B cell (primary cell): ENCODE measurements around the gene SAP30L. TPM values are rescaled to one million over a fixed set of nuclear protein-coding genes. Genes with fewer than 3 reads are reported as not detected.

ENCODE experiments used
- ATAC-seq: fragments of 200-7000 bp; cut with Tn5 transposase; one replicate; pipeline ENCODE4 v1.10.0; 2021; ENCODE audit warnings: low read depth, mild to moderate bottlenecking, moderate number of reproducible peaks, moderate library complexity
- CTCF ChIA-PET: fragments of 350-600 bp; sonication (Branson Sonifier 250); formaldehyde crosslinking; loops from one replicate; lab custom pipeline; 2021; ENCODE audit warnings: antibody characterized with exemption, inconsistent platforms; lab: Charles Lee
- POLR2A ChIA-PET: fragments of 350-600 bp; sonication (Branson Sonifier 250); formaldehyde crosslinking; loops from one replicate; lab custom pipeline; 2021; ENCODE audit warnings: antibody characterized with exemption; lab: Charles Lee
- DNase-seq: peaks from one replicate; pipeline ENCODE4 v3.0.0; 2013
- H2AFZ ChIP-seq: 2 replicates; pipeline ENCODE4 v1.6.1; 2012; ENCODE audit warnings: mild to moderate bottlenecking, low read depth, low read length; ENCODE audit not compliant: insufficient read depth, poor library complexity, severe bottlenecking
- H3K27ac ChIP-seq, 2 donors: 1 replicate in 1 of 2; 2 replicates in 1 of 2; pipeline ENCODE4 v1.5.1; 2012 to 2013; ENCODE audit warnings: low read length in 2 of 2, mild to moderate bottlenecking in 2 of 2, moderate library complexity in 1 of 2
- H3K27me3 ChIP-seq, 4 experiments: fragments of 200-600 bp in 1 of 4; sonication (generic) in 1 of 4; replicated peaks in 1 of 4; 1 replicate in 2 of 4; 2 replicates in 2 of 4; pipeline versions ENCODE4 v1.6.1 to v1.7.0; 2013 to 2016; ENCODE audit warnings: low read length in 3 of 4, mild to moderate bottlenecking in 2 of 4, mixed read lengths in 1 of 4, moderate library complexity in 1 of 4; ENCODE audit not compliant: insufficient read depth in 4 of 4, control insufficient read depth in 3 of 4; ENCODE audit errors: control extremely low read depth in 1 of 4
- H3K36me3 ChIP-seq, 2 experiments: replicated peaks in 1 of 2; 1 replicate in 1 of 2; 2 replicates in 1 of 2; pipeline versions ENCODE4 v1.6.1 to v1.7.1; 2013; ENCODE audit warnings: low read length in 1 of 2; ENCODE audit not compliant: insufficient read depth in 2 of 2, control insufficient read depth in 1 of 2; ENCODE audit errors: control extremely low read depth in 1 of 2, extremely low read depth in 1 of 2
- H3K4me1 ChIP-seq, 2 donors: fragments of 200-600 bp in 1 of 2; sonication (generic) in 1 of 2; 1 replicate in 1 of 2; 2 replicates in 1 of 2; pipeline versions ENCODE4 v1.5.1 to v1.6.1; 2013 to 2017; ENCODE audit warnings: low read length in 2 of 2; ENCODE audit not compliant: control insufficient read depth in 2 of 2, insufficient read depth in 2 of 2
- H3K4me2 ChIP-seq: replicated peaks from 2 replicates; pipeline ENCODE3; 2012; ENCODE audit warnings: mild to moderate bottlenecking, low read depth, low read length; ENCODE audit not compliant: poor library complexity, severe bottlenecking
- H3K4me3 ChIP-seq, 5 experiments: fragments of 200-600 bp in 1 of 5; sonication (generic) in 1 of 5; 1 replicate in 3 of 5; 2 replicates in 2 of 5; pipeline versions ENCODE4 v1.5.1 to v1.7.0; 2011 to 2016; ENCODE audit warnings: low read length in 4 of 5, mild to moderate bottlenecking in 4 of 5, low read depth in 2 of 5, control low read depth in 1 of 5, moderate library complexity in 1 of 5; ENCODE audit not compliant: insufficient read depth in 1 of 5; ENCODE audit errors: control extremely low read depth in 1 of 5, extremely low read depth in 1 of 5
- H3K79me2 ChIP-seq: fragments of 200-600 bp; sonication (generic); one replicate; pipeline ENCODE4 v1.6.0; 2016; ENCODE audit warnings: low read length; ENCODE audit not compliant: control insufficient read depth, insufficient read depth
- H3K9ac ChIP-seq: fragments of 200-600 bp; sonication (generic); 2 replicates; pipeline ENCODE4 v1.6.1; 2017; ENCODE audit warnings: mild to moderate bottlenecking, low read length, moderate library complexity
- H3K9me3 ChIP-seq, 3 donors: one replicate each; pipeline versions ENCODE4 v1.6.1 to v1.7.1; 2013; ENCODE audit warnings: low read length in 2 of 3; ENCODE audit not compliant: control insufficient read depth in 2 of 3, insufficient read depth in 1 of 3; ENCODE audit errors: control extremely low read depth in 1 of 3
- H4K20me1 ChIP-seq: 2 replicates; pipeline ENCODE4 v1.6.0; 2012; ENCODE audit warnings: mild to moderate bottlenecking, low read length; ENCODE audit not compliant: insufficient read depth, control insufficient read depth, poor library complexity, severe bottlenecking
- H3K27ac Mint-ChIP-seq: one replicate; pipeline ENCODE4 v1.8.0; 2021; ENCODE audit warnings: mixed read lengths
- H3K27me3 Mint-ChIP-seq: one replicate; pipeline ENCODE4 v1.8.0; 2021; ENCODE audit warnings: mixed read lengths
- H3K4me1 Mint-ChIP-seq: one replicate; pipeline ENCODE4 v1.8.0; 2021; ENCODE audit warnings: mixed read lengths
- H3K4me3 Mint-ChIP-seq: one replicate; pipeline ENCODE4 v1.8.0; 2021; ENCODE audit warnings: mixed read lengths
- H3K9me3 Mint-ChIP-seq: one replicate; pipeline ENCODE4 v1.8.0; 2022; ENCODE audit warnings: mixed read lengths; ENCODE audit not compliant: insufficient read depth
- EZH2 ChIP-seq: IDR thresholded peaks from 2 replicates; pipeline ENCODE4 v1.6.1; 2012; ENCODE audit warnings: borderline replicate concordance, low read depth, mild to moderate bottlenecking, moderate library complexity, low read length; ENCODE audit not compliant: insufficient read depth, poor library complexity, severe bottlenecking
- WGBS: methylation state at CpG from one replicate; pipeline ENCODE4 v1.1.5; 2013; ENCODE audit warnings: missing lambda C conversion rate; ENCODE audit not compliant: insufficient coverage; 5-methylcytosine and 5-hydroxymethylcytosine counted together
- intact Hi-C: fragments of 100-400 bp; cut with micrococcal nuclease; formaldehyde crosslinking; loops from one replicate; pipeline ENCODE4 v1.10.0; 2022
- polyA plus RNA-seq: library from polyadenylated mRNA; depleted of rRNA; stranded (reverse); fragments of >200 nt; gene quantifications from 2 replicates; pipeline ENCODE4 v1.2.3, GENCODE V29; 2012
- total RNA-seq, 2 donors: library from RNA; stranded (reverse); fragments of 120-200 nt in 1 of 2; gene quantifications; 1 replicate in 1 of 2; 2 replicates in 1 of 2; pipeline versions ENCODE4 v1.2.3 to v1.2.4, GENCODE V29; 2013 to 2022
- TF ChIP-seq, protein P1 (sequence below): fragments of 200-600 bp; IDR thresholded peaks from one replicate; pipeline ENCODE4 v1.8.0; 2022; ENCODE audit warnings: antibody characterized with exemption, mild to moderate bottlenecking

Gene SAP30L
- total and polyA plus RNA-seq, 2 donors (not counting 1 experiment from before 2014, with no cell fraction given) = 34.8 to 41.5 TPM

DNA sequence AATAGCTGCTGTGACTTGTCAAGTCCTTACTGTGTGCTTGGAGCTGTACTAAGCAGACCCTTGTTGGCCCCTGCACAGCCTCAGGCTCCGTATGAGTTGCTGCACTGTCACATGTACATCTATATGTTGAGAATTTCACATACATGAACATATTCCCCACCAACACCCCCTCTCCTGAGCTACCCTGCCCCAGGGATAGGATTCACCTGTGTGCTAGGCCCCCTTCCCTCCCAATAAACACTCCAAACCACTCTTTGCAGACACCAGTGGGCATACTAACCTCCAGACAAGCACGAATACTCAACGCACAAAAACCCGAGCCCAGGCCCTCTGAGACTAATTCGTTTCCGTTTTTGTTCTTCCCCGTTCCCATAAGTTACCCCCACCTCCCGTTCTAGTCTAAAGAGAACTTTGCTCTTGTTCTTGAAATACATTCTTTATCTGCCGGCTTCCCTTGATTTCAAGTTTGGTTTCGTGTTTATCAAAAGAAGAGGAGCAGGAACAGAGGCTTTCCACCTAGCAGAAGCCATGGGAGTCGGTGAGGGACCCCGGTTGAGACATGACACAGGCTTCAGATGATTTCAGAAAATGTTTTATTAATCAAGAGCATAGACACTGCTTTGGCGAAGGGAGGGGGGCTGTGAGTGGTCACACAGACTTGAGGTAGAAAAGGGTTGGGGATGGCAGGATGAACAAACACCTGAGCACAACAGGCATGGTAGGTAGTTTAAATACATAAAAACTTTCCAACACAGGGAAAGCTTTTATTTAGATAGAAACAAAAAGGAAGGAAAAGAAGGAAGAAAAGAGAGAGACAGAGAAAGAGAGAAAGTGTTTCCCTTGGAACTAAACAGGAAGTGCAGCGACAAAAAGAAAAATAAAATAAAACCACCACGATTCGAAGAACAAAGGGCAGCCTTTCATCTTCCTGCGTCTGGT lies 28.9 kb downstream of the SAP30L start:
- ChIA-PET CTCF (interaction anchor here (0.7 kb wide), 1 partner anchor 15 kb away, joined by 3 read pairs; no protein-coding TSS in a partner anchor), POLR2A (no interaction called here)
- no peak overlapping the region for H3K27ac ChIP-seq
- WGBS = 7% methylated on average over 10 of the region's 17 CpGs
- H3K36me3 ChIP-seq = no peaks in the 10 kb centered on the region
- H3K4me2 ChIP-seq = peak overlapping the region; percentile 63
- intact Hi-C loops = no loop called here
- Mint-ChIP-seq H3K27me3 (peaks cover 78% of the 10 kb centered on the region), H3K9me3 (no peaks in the 10 kb centered on the region), H3K27ac (no peak overlapping the region), H3K4me1 (peaks cover 48% of the 10 kb centered on the region), H3K4me3 (peak overlapping the region; percentile 62)
- TF ChIP-seq EZH2 = peak; percentile 68
- TF ChIP-seq, protein P1, sequence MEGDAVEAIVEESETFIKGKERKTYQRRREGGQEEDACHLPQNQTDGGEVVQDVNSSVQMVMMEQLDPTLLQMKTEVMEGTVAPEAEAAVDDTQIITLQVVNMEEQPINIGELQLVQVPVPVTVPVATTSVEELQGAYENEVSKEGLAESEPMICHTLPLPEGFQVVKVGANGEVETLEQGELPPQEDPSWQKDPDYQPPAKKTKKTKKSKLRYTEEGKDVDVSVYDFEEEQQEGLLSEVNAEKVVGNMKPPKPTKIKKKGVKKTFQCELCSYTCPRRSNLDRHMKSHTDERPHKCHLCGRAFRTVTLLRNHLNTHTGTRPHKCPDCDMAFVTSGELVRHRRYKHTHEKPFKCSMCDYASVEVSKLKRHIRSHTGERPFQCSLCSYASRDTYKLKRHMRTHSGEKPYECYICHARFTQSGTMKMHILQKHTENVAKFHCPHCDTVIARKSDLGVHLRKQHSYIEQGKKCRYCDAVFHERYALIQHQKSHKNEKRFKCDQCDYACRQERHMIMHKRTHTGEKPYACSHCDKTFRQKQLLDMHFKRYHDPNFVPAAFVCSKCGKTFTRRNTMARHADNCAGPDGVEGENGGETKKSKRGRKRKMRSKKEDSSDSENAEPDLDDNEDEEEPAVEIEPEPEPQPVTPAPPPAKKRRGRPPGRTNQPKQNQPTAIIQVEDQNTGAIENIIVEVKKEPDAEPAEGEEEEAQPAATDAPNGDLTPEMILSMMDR = no peak
- peaks cover 66 to 78% of the 10 kb centered on the region in 2 donors for H3K4me1 ChIP-seq
- H3K27me3 ChIP-seq = peaks cover 0 to 92% (median 87%) of the 10 kb centered on the region in 4 experiments
- H3K9ac ChIP-seq = no peak overlapping the region
- H3K79me2 ChIP-seq = no peaks in the 10 kb centered on the region
- no peak for ATAC-seq
- H4K20me1 ChIP-seq = no peaks in the 10 kb centered on the region
- DNase-seq = peak; percentile 57
- H3K4me3 ChIP-seq = no peak overlapping the region
- no peak overlapping the region for H2AFZ ChIP-seq
- peaks cover 0 to 62% (median 10%) of the 10 kb centered on the region in 3 donors for H3K9me3 ChIP-seq
